ENCODE measurements around the gene PDE1C.

- TF ChIP-seq CTCF (IDR thresholded peaks at IDR 0.05) (no peak), RCOR1 (IDR thresholded peaks at IDR 0.05; ENCODE audit: low read length) (no peak), REST (IDR thresholded peaks at IDR 0.05; ENCODE audit: low read depth, low read length) (no peak), TAF1 (IDR thresholded peaks at IDR 0.05; ENCODE audit: borderline replicate concordance, low read depth, low read length) (no peak), ZBTB33 (IDR thresholded peaks at IDR 0.05; ENCODE audit: borderline replicate concordance, low read depth) (no peak), FOXM1 (IDR thresholded peaks at IDR 0.05; ENCODE audit: low read depth) (no peak), CHD2 (IDR thresholded peaks at IDR 0.05; ENCODE audit: low read length, partially characterized antibody) (no peak), POLR2AphosphoS5 (IDR thresholded peaks at IDR 0.05; ENCODE audit: low read depth, low read length) (no peak), SMC3 (IDR thresholded peaks at IDR 0.05; ENCODE audit: low read depth, low read length) (no peak)
Measured at GRCh38 chr7:31853380-31853779, 216.8 kb downstream of the PDE1C start.

Data from SK-N-SH (cell line).